CD4-positive, alpha-beta memory T cell (primary cell): ENCODE data around the gene GADL1. TPM values are rescaled to one million over a fixed set of nuclear protein-coding genes. Genes with fewer than 3 reads are reported as not detected.

Experiments
- CTCF ChIA-PET: fragments of 350-600 bp; sonication (Branson Sonifier 250); formaldehyde crosslinking; loops from one replicate; lab custom pipeline; 2021; ENCODE audit warnings: inconsistent platforms; ENCODE audit not compliant: partially characterized antibody; lab: Charles Lee
- POLR2A ChIA-PET: fragments of 350-600 bp; sonication (Branson Sonifier 250); formaldehyde crosslinking; loops from one replicate; lab custom pipeline; 2021; ENCODE audit not compliant: partially characterized antibody; lab: Charles Lee
- DNase-seq, 5 donors: peaks; one replicate each; pipeline versions ENCODE4 v3.0.0 to v3.0.0-alpha.2; 2020 to 2022; ENCODE audit warnings: mixed read lengths in 1 of 5
- H3K27ac ChIP-seq: one replicate; pipeline ENCODE4 v1.7.0; 2013; ENCODE audit warnings: low read depth, low read length
- H3K27me3 ChIP-seq: 2 replicates; pipeline ENCODE4 v1.7.0; 2013; ENCODE audit warnings: mild to moderate bottlenecking, low read length, moderate library complexity; ENCODE audit not compliant: insufficient read depth
- H3K36me3 ChIP-seq: 2 replicates; pipeline ENCODE4 v1.7.0; 2013; ENCODE audit warnings: mild to moderate bottlenecking, low read length, moderate library complexity; ENCODE audit not compliant: insufficient read depth
- H3K4me1 ChIP-seq: 2 replicates; pipeline ENCODE4 v1.7.0; 2013; ENCODE audit warnings: mild to moderate bottlenecking, low read length, moderate library complexity; ENCODE audit not compliant: insufficient read depth
- H3K4me3 ChIP-seq, 2 donors: one replicate each; pipeline ENCODE4 v1.7.0; 2013; ENCODE audit warnings: low read length in 2 of 2, mild to moderate bottlenecking in 1 of 2
- H3K9me3 ChIP-seq, 2 donors: one replicate each; pipeline ENCODE4 v1.7.0; 2013; ENCODE audit warnings: low read length in 2 of 2, control low read depth in 1 of 2; ENCODE audit not compliant: control insufficient read depth in 1 of 2
- H3K27ac Mint-ChIP-seq, 7 donors: one replicate each; pipeline ENCODE4 v1.8.0; 2020 to 2021; ENCODE audit warnings: mixed read lengths in 7 of 7, mild to moderate bottlenecking in 6 of 7, inconsistent platforms in 3 of 7, moderate library complexity in 3 of 7
- H3K27me3 Mint-ChIP-seq, 2 donors: one replicate each; pipeline ENCODE4 v1.8.0; 2020 to 2021; ENCODE audit warnings: mixed read lengths in 2 of 2
- H3K36me3 Mint-ChIP-seq, 2 donors: one replicate each; pipeline ENCODE4 v1.8.0; 2020 to 2021; ENCODE audit warnings: mixed read lengths in 2 of 2, inconsistent platforms in 1 of 2, mild to moderate bottlenecking in 1 of 2
- H3K4me1 Mint-ChIP-seq, 4 donors: one replicate each; pipeline ENCODE4 v1.8.0; 2020 to 2021; ENCODE audit warnings: mixed read lengths in 4 of 4, mild to moderate bottlenecking in 1 of 4
- H3K4me3 Mint-ChIP-seq, 8 donors: one replicate each; pipeline ENCODE4 v1.8.0; 2020 to 2021; ENCODE audit warnings: mixed read lengths in 8 of 8, mild to moderate bottlenecking in 7 of 8, moderate library complexity in 6 of 8, inconsistent platforms in 3 of 8
- H3K9me3 Mint-ChIP-seq, 8 donors: one replicate each; pipeline ENCODE4 v1.8.0; 2020 to 2021; ENCODE audit warnings: mixed read lengths in 8 of 8, mild to moderate bottlenecking in 5 of 8, inconsistent platforms in 3 of 8, moderate library complexity in 1 of 8
- intact Hi-C: fragments of 100-400 bp; cut with micrococcal nuclease; formaldehyde crosslinking; loops from one replicate; pipeline ENCODE4 v1.15.1; 2023
- polyA plus RNA-seq, 2 donors: library from polyadenylated mRNA; unstranded; fragments of 300-500 nt; fragmentation: Illumina TruSeq; gene quantifications; one replicate each; pipeline ENCODE4 v1.2.3, GENCODE V29; 2021
- total RNA-seq, 2 experiments: library from RNA; stranded (reverse); gene quantifications; one replicate each; pipeline ENCODE4 v1.2.3, GENCODE V29; 2021

GADL1 gene
- total and polyA plus RNA-seq, 4 experiments from 2014 or later, result not detected

DNA sequence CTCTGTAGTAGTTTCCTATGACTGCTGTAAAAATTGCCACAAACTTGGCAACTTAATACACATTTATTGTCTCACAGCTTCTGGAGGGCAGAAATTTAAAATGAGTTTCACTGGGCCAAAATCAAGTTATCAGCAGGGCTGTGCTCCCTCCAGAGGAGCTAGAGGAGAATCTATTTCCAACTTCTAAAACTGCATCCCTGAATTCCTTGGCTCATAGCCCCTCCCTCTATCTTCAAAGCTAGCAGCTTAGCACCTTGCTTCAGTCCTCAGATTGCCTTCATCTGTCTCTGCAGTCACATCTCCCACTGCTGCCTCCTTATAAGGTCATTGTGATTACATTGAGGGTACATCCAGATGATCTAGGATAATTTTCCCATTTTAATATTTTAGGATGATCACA is 17.8 kb upstream of the GADL1 start:
- no peaks in the 10 kb centered on the region for H3K27me3 Mint-ChIP-seq
- H3K36me3 ChIP-seq, result no peaks in the 10 kb centered on the region
- H3K4me3 ChIP-seq, result no peak overlapping the region
- no peaks in the 10 kb centered on the region for H3K36me3 Mint-ChIP-seq
- H3K4me3 Mint-ChIP-seq, result no peak overlapping the region
- no peaks in the 10 kb centered on the region for H3K9me3 ChIP-seq
- no peaks in the 10 kb centered on the region for H3K9me3 Mint-ChIP-seq
- H3K27ac Mint-ChIP-seq, result no peak overlapping the region
- no peak for DNase-seq
- H3K4me1 Mint-ChIP-seq, result peaks cover 0 to 3% (median 0%) of the 10 kb centered on the region in 4 donors
- ChIA-PET CTCF (no interaction called here), POLR2A (no interaction called here)
- H3K27ac ChIP-seq, result no peak overlapping the region
- H3K27me3 ChIP-seq, result no peaks in the 10 kb centered on the region
- H3K4me1 ChIP-seq, result no peaks in the 10 kb centered on the region
- intact Hi-C loops, result no loop called here

DNA sequence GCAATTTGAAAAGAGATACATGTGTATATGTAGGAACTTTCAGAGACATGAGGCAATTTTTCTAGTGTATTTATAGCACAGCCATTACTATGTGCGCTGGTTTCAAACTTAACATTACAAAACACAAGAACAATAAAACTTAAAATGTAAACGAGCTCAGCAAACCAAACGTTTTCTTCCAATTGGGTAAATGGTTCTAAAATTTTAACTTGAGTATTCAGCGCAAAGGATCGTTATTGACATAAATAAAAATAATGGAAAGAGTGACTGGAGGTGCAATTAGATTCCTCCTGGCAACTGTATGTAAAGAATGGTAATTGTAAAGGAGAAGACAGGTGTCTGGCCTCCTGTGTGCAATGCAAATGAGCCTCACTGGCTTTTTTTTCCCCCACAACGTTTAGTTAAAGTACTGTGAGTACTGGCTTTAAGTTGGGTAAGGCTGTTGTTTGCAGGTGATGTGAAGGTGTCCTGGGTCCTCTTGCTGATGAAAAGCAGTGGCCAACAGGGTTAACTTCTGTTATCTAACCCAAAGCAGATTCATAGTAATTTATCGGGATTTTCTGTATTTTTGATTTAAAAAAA is 14.1 kb upstream of the GADL1 start:
- Histone ChIP-seq H3K4me3 (no peak overlapping the region), H3K36me3 (no peaks in the 10 kb centered on the region), H3K4me1 (no peaks in the 10 kb centered on the region), H3K27ac (no peak overlapping the region), H3K27me3 (no peaks in the 10 kb centered on the region), H3K9me3 (no peaks in the 10 kb centered on the region)
- intact Hi-C loops, result no loop called here
- CTCF ChIA-PET, result no interaction called here
- POLR2A ChIA-PET, result no interaction called here
- Mint-ChIP-seq H3K36me3 (no peaks in the 10 kb centered on the region), H3K9me3 (no peaks in the 10 kb centered on the region), H3K27me3 (no peaks in the 10 kb centered on the region), H3K4me3 (no peak overlapping the region), H3K4me1 (peaks cover 0 to 3% (median 0%) of the 10 kb centered on the region in 4 donors), H3K27ac (no peak overlapping the region)
- DNase-seq, result no peak

DNA sequence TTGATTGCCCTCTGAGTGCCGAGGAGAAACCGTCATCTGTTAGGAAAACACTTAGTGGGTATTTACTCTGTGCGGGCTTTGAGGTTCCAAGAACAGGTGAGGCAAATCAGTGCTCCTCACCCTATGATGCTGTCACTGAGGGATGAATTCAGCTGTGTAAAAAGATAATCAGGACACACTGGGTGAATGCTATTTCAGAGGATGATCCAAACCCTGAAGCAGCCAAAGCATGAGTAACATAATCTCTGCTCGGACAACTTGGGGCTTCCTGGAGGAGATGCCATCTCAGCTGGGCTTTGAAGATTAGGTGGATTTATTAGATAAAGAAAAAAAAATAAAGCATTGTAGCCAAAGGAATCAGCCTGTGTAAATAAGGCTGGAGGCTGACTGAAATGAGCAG is 10.5 kb upstream of the GADL1 start:
- Mint-ChIP-seq H3K27ac (no peak overlapping the region), H3K27me3 (peaks cover 0 to 2% of the 10 kb centered on the region in 2 donors), H3K36me3 (no peaks in the 10 kb centered on the region), H3K9me3 (peaks cover 0 to 2% (median 0%) of the 10 kb centered on the region in 8 donors), H3K4me1 (no peaks in the 10 kb centered on the region), H3K4me3 (no peak overlapping the region)
- no peaks in the 10 kb centered on the region for H3K36me3 ChIP-seq
- CTCF ChIA-PET, result no interaction called here
- no peak for DNase-seq
- no peak overlapping the region for H3K4me3 ChIP-seq
- H3K27ac ChIP-seq, result no peak overlapping the region
- no peaks in the 10 kb centered on the region for H3K27me3 ChIP-seq
- intact Hi-C loops, result no loop called here
- no peaks in the 10 kb centered on the region for H3K9me3 ChIP-seq
- no peaks in the 10 kb centered on the region for H3K4me1 ChIP-seq
- POLR2A ChIA-PET, result no interaction called here

DNA sequence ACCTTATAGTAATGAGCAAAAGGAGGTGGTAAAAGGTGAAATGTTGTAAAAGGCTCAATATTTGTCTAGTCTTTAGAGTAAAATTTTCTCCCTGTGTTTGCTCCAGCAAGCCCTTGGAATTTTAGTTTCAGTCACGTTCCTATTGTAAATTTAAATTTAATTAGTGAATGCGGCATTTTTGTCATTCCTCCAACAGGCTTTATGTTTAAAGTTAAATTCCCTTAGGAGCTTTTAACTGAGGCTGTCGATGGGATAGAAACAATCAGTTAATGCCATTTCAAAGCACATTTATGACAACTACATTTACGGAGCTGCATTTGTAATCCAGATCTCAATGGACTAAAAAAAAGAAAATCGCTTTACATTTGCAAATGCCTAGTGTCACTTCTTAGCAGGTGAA is 868 bp upstream of the GADL1 start:
- peaks cover 13% of the 10 kb centered on the region for H3K4me1 ChIP-seq
- CTCF ChIA-PET, result no interaction called here
- no peak overlapping the region for H3K27ac ChIP-seq
- no peaks in the 10 kb centered on the region for H3K9me3 ChIP-seq
- Mint-ChIP-seq H3K36me3 (no peaks in the 10 kb centered on the region), H3K27me3 (peaks cover 15% of the 10 kb centered on the region in 2 donors), H3K27ac (no peak overlapping the region), H3K4me3 (peak overlapping the region in 4 of 8 donors; percentile 30 to 83 (median 63)), H3K9me3 (peaks cover 0 to 4% (median 0%) of the 10 kb centered on the region in 8 donors), H3K4me1 (peaks cover 13 to 15% (median 14%) of the 10 kb centered on the region in 4 donors)
- no peak overlapping the region for H3K4me3 ChIP-seq
- no peak for DNase-seq
- POLR2A ChIA-PET, result no interaction called here
- peaks cover 15% of the 10 kb centered on the region for H3K27me3 ChIP-seq
- no peaks in the 10 kb centered on the region for H3K36me3 ChIP-seq
- intact Hi-C loops, result no loop called here

GRCh38 chr3:30893678-30894325 is 659 bp downstream of the GADL1 start:
- intact Hi-C loops, result no loop called here
- no peaks in the 10 kb centered on the region for H3K36me3 ChIP-seq
- H3K27ac Mint-ChIP-seq, result no peak overlapping the region
- H3K4me3 Mint-ChIP-seq, result peak overlapping the region; percentile 43 to 83 (median 77)
- H3K4me1 Mint-ChIP-seq, result peaks cover 15 to 17% (median 15%) of the 10 kb centered on the region in 4 donors
- ChIA-PET CTCF (no interaction called here), POLR2A (no interaction called here)
- peaks cover 0 to 2% (median 0%) of the 10 kb centered on the region in 8 donors for H3K9me3 Mint-ChIP-seq
- H3K27ac ChIP-seq, result no peak overlapping the region
- no peak for DNase-seq
- H3K27me3 Mint-ChIP-seq, result peaks cover 15 to 17% of the 10 kb centered on the region in 2 donors
- peaks cover 13% of the 10 kb centered on the region for H3K4me1 ChIP-seq
- peak overlapping the region in 1 of 2 donors; percentile 27 for H3K4me3 ChIP-seq
- H3K27me3 ChIP-seq, result peaks cover 15% of the 10 kb centered on the region
- H3K9me3 ChIP-seq, result no peaks in the 10 kb centered on the region
- H3K36me3 Mint-ChIP-seq, result no peaks in the 10 kb centered on the region

DNA sequence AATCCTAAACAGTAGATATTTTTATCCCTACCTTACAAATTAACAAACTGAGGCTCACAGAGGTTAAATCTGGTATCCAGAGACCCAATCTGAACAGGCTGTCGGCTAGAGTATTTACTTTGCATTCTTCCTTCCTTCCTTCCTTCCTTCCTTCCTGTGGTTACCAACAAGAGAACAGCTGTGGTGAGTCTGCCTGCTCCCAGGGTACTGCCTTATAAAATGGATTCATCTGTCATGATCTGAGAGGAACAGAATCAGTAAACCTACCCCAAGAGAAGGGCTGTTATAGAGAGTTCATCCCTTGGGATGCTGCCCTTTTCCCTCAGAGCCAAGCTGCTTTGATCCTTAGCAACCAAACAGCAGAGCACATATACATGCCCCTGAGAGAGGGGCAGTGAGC is 3.6 kb downstream of the GADL1 start:
- H3K4me3 ChIP-seq, result no peak overlapping the region
- POLR2A ChIA-PET, result no interaction called here
- Mint-ChIP-seq H3K4me1 (peaks cover 15 to 17% (median 15%) of the 10 kb centered on the region in 4 donors), H3K9me3 (peaks cover 0 to 9% (median 2%) of the 10 kb centered on the region in 8 donors), H3K27me3 (peaks cover 24 to 31% of the 10 kb centered on the region in 2 donors), H3K27ac (no peak overlapping the region), H3K4me3 (peak overlapping the region in 2 of 8 donors; percentile 26 to 35), H3K36me3 (peaks cover 0 to 7% of the 10 kb centered on the region in 2 donors)
- H3K27me3 ChIP-seq, result peaks cover 15% of the 10 kb centered on the region
- no peaks in the 10 kb centered on the region for H3K9me3 ChIP-seq
- CTCF ChIA-PET, result no interaction called here
- no peak overlapping the region for H3K27ac ChIP-seq
- H3K4me1 ChIP-seq, result peaks cover 13% of the 10 kb centered on the region
- no peak for DNase-seq
- H3K36me3 ChIP-seq, result no peaks in the 10 kb centered on the region
- intact Hi-C loops, result no loop called here

GRCh38 chr3:30886888-30887287 is 7.6 kb downstream of the GADL1 start:
- Mint-ChIP-seq H3K36me3 (peaks cover 0 to 7% of the 10 kb centered on the region in 2 donors), H3K4me1 (peaks cover 10 to 12% (median 11%) of the 10 kb centered on the region in 4 donors), H3K4me3 (no peak overlapping the region), H3K27me3 (peaks cover 19 to 27% of the 10 kb centered on the region in 2 donors), H3K27ac (no peak overlapping the region), H3K9me3 (peaks cover 0 to 11% (median 4%) of the 10 kb centered on the region in 8 donors)
- Histone ChIP-seq H3K27ac (no peak overlapping the region), H3K27me3 (no peaks in the 10 kb centered on the region), H3K4me1 (peaks cover 7% of the 10 kb centered on the region), H3K4me3 (no peak overlapping the region), H3K36me3 (no peaks in the 10 kb centered on the region), H3K9me3 (no peaks in the 10 kb centered on the region)
- DNase-seq, result no peak
- CTCF ChIA-PET, result no interaction called here
- intact Hi-C loops, result no loop called here
- POLR2A ChIA-PET, result no interaction called here
